GM12891 (cell line): ENCODE measurements around the gene BTBD9.

Source experiments
- DNase-seq: peaks from one replicate; pipeline ENCODE4 v3.0.0; 2011; ENCODE audit warnings: low spot score; ENCODE audit not compliant: insufficient read length
- FAIRE-seq: peaks from 2 replicates; lab custom pipeline; 2011; peaks lifted over from hg19 to GRCh38; lab: Jason Lieb, UNC
- PAX5 ChIP-seq: IDR thresholded peaks from 2 replicates; pipeline ENCODE4 v1.6.1; 2011; ENCODE audit warnings: low read length, moderate library complexity, mild to moderate bottlenecking; ENCODE audit not compliant: insufficient read depth, severe bottlenecking
- POLR2A ChIP-seq: IDR thresholded peaks from 2 replicates; pipeline ENCODE4 v1.6.1; 2011; ENCODE audit warnings: low read depth, low read length, control low read depth
- POLR2AphosphoS5 ChIP-seq: IDR thresholded peaks from 2 replicates; pipeline ENCODE4 v1.6.1; 2011; ENCODE audit warnings: low read depth, low read length, control low read depth
- POU2F2 ChIP-seq: IDR thresholded peaks from 2 replicates; pipeline ENCODE4 v1.6.1; 2011; ENCODE audit warnings: low read depth, mild to moderate bottlenecking, control low read depth, low read length, moderate library complexity
- SPI1 ChIP-seq: IDR thresholded peaks from 2 replicates; pipeline ENCODE4 v1.6.1; 2011; ENCODE audit warnings: low read depth, low read length, control low read depth
- TAF1 ChIP-seq: IDR thresholded peaks from 2 replicates; pipeline ENCODE4 v1.6.1; 2011; ENCODE audit warnings: low read depth, low read length, control low read depth

Gene BTBD9

GRCh38 chr6:38192487-38192886 is 447.2 kb downstream of the BTBD9 start:
- DNase-seq = no peak
- FAIRE-seq = no peak
- TF ChIP-seq TAF1 (no peak), POLR2AphosphoS5 (no peak), POU2F2 (no peak), POLR2A (no peak), SPI1 (no peak), PAX5 (no peak)

GRCh38 chr6:38192011-38192410 is 447.7 kb downstream of the BTBD9 start:
- TF ChIP-seq SPI1 (no peak), POU2F2 (no peak), TAF1 (no peak), POLR2AphosphoS5 (no peak), POLR2A (no peak), PAX5 (no peak)
- FAIRE-seq (no peak), DNase-seq (no peak)

- TF ChIP-seq POU2F2 (no peak), POLR2A (no peak), POLR2AphosphoS5 (no peak), SPI1 (no peak), PAX5 (no peak), TAF1 (no peak)
- DNase-seq (no peak), FAIRE-seq (no peak)
These were observed 448.3 kb downstream of the BTBD9 start for GRCh38 chr6:38191418-38191817.

GRCh38 chr6:38188677-38189335 is 450.9 kb downstream of the BTBD9 start:
- DNase-seq (no peak), FAIRE-seq (no peak)
- TF ChIP-seq POU2F2 = no peak

GRCh38 chr6:38187811-38188590 is 451.7 kb downstream of the BTBD9 start:
- FAIRE-seq = no peak
- TF ChIP-seq POLR2A = no peak
- TF ChIP-seq POU2F2 = no peak
- TF ChIP-seq SPI1 = no peak
- TF ChIP-seq PAX5 = no peak
- TF ChIP-seq TAF1 = no peak
- TF ChIP-seq POLR2AphosphoS5 = no peak
- no peak for DNase-seq

DNA sequence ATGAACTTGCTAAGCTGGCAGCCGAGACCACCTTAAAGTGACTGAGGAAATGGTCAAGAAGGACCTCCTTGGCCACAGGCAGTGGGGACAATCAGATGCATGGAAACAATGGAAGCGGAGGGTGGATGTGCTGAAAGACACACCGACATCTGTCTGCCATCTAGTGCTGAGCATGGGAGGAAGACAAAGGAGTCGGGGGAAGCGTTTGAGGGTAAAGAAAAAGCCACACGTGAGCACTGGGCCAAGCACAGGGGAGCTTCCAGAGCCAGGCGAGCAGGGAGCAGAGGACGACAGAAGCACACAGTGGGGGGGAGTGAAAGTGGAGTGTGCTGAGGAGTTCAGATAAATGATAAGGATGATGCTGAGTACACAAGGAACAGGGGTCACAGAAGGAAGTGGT is 452.4 kb downstream of the BTBD9 start:
- no peak for DNase-seq
- FAIRE-seq = no peak
- TF ChIP-seq TAF1 = no peak
- TF ChIP-seq PAX5 = no peak
- no peak for TF ChIP-seq POU2F2
- TF ChIP-seq POLR2A = no peak
- no peak for TF ChIP-seq POLR2AphosphoS5
- TF ChIP-seq SPI1 = no peak

DNA sequence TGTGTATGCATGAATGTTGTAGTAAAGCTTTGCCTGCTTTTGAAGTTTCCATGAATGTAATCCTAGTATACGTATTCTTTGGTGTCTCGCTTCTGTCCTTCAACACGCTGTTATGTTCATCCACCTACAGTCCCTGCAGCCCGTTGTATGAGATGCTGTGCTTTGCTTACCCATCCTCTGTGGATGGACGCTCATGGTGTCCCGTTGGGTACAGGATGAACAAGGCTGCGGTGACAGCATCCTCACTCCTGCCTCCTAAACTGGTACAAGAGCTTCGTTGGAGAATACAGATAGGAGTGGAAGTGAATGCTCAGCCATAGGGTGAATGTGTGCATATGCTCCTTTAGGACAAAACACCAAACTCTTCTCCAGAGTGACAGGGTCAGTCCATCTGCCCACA is 454.0 kb downstream of the BTBD9 start:
- TF ChIP-seq PAX5 (no peak), POLR2A (no peak), SPI1 (no peak), POLR2AphosphoS5 (no peak), TAF1 (no peak), POU2F2 (no peak)
- DNase-seq (no peak), FAIRE-seq (no peak)

DNA sequence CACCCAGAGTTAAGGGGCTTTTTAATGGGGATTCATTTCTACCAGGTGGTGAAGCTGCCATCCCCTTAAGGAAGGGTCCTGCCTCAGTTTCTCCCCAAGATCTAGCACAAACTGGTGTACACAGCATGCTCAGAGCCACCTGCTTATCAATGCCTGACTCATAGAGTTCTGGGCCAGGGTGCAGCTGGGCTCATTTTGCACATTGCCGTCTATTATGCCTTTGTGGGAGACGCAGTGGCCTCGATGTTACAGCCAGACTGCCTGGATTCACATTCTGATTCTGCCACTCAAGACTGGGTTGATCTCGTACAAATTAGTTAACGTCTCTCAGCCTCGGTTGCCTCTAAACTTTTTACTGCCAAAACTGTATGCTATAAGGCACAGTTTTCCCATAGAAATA is 454.5 kb downstream of the BTBD9 start:
- DNase-seq (no peak), FAIRE-seq (no peak)
- TF ChIP-seq PAX5 = no peak
- TF ChIP-seq TAF1 = no peak
- no peak for TF ChIP-seq SPI1
- TF ChIP-seq POLR2AphosphoS5 = no peak
- TF ChIP-seq POU2F2 = no peak
- no peak for TF ChIP-seq POLR2A

DNA sequence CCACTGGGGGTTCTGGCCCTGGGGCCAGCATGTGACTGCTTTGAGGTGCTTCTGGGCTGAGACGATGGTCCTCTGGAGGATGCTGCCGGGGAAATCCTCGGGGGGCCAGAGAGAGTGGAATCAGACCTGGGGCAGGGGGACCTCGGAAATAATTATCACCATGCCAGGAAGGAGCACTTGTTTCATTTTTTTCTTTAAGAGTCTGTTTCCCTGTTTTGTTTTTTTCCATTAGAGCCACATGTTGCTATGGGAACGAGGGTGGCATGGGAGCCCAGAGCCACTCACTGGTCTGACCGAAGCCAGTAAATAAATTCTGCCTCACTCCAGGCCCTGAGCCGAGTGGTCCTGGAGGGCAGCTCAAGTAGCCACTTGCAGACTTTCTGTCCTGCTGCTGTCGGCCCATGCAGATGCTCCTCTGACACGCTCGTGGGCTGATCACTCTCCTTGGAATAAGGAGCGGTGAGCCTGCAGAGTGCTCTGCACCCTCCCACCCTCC is 455.1 kb downstream of the BTBD9 start:
- DNase-seq (no peak), FAIRE-seq (no peak)
- TF ChIP-seq PAX5 (no peak), TAF1 (no peak), POU2F2 (no peak), POLR2AphosphoS5 (no peak), SPI1 (no peak), POLR2A (no peak)
